OCI-LY7 (cell line): ENCODE measurements around the gene TSPOAP1. TPM values are rescaled to one million over a fixed set of nuclear protein-coding genes. Genes with fewer than 3 reads are reported as not detected.

Experiments
- BruUV-seq: library from RNA; stranded (reverse); fragments of 400-500 nt; replicated peaks from 2 replicates; lab custom pipeline; 2021; lab: Mats Ljungman, UMichigan
- CTCF ChIA-PET: fragments of 300-600 bp; sonication (Branson Sonifier 250); formaldehyde crosslinking; loops from one replicate; lab custom pipeline; 2022; ENCODE audit warnings: antibody characterized with exemption; ENCODE audit not compliant: unreplicated experiment; lab: Charles Lee
- POLR2A ChIA-PET: fragments of 300-600 bp; sonication (Branson Sonifier 250); formaldehyde crosslinking; loops from one replicate; lab custom pipeline; 2022; ENCODE audit warnings: antibody characterized with exemption; lab: Charles Lee
- DNase-seq: peaks from one replicate; pipeline ENCODE4 v3.0.0-alpha.2; 2015; ENCODE audit warnings: low spot score
- H2AFZ ChIP-seq: fragments of 200-600 bp; sonication (generic), shearing (Covaris generic); 2 replicates; pipeline ENCODE4 v1.6.1; 2014; ENCODE audit warnings: mild to moderate bottlenecking, antibody characterized with exemption, low read length, moderate library complexity
- H3K27ac ChIP-seq: fragments of 200-600 bp; sonication (generic); 2 replicates; pipeline ENCODE4 v1.5.1; 2014; ENCODE audit warnings: mixed run types, low read depth, mild to moderate bottlenecking, moderate library complexity, low read length, inconsistent platforms; ENCODE audit not compliant: poor library complexity, severe bottlenecking
- H3K36me3 ChIP-seq: fragments of 200-600 bp; sonication (generic); 2 replicates; pipeline ENCODE4 v1.6.1; 2014; ENCODE audit warnings: mild to moderate bottlenecking, antibody characterized with exemption, low read length, moderate library complexity, mixed read lengths; ENCODE audit not compliant: insufficient read depth
- H3K4me1 ChIP-seq: fragments of 200-600 bp; sonication (generic); 2 replicates; pipeline ENCODE4 v1.5.1; 2014; ENCODE audit warnings: mild to moderate bottlenecking, low read length; ENCODE audit not compliant: insufficient read depth, poor library complexity, severe bottlenecking
- H3K4me2 ChIP-seq: fragments of 200-600 bp; sonication (generic); 2 replicates; pipeline ENCODE4 v1.6.1; 2014; ENCODE audit warnings: mild to moderate bottlenecking, low read length
- H3K4me3 ChIP-seq: fragments of 200-600 bp; sonication (generic); 2 replicates; pipeline ENCODE4 v1.5.1; 2014; ENCODE audit warnings: mild to moderate bottlenecking, low read depth, low read length; ENCODE audit not compliant: poor library complexity, severe bottlenecking
- H3K79me2 ChIP-seq: fragments of 200-600 bp; sonication (generic); 2 replicates; pipeline ENCODE4 v1.6.1; 2016; ENCODE audit warnings: low read depth, mild to moderate bottlenecking, low read length, moderate library complexity, mixed read lengths; ENCODE audit not compliant: insufficient read depth
- H3K9me2 ChIP-seq: fragments of 200-600 bp; sonication (generic); 2 replicates; pipeline ENCODE4 v1.6.1; 2016; ENCODE audit warnings: mild to moderate bottlenecking, low read length, mixed read lengths; ENCODE audit not compliant: insufficient read depth
- H3K9me3 ChIP-seq: fragments of 200-600 bp; sonication (generic); 2 replicates; pipeline ENCODE4 v1.6.1; 2014; ENCODE audit warnings: mild to moderate bottlenecking, mixed run types, low read length, mixed read lengths
- H4K20me1 ChIP-seq: fragments of 200-600 bp; sonication (generic); 2 replicates; pipeline ENCODE4 v1.6.1; 2014; ENCODE audit warnings: mild to moderate bottlenecking, antibody characterized with exemption, low read length, moderate library complexity, mixed read lengths; ENCODE audit not compliant: insufficient read depth
- CTCF ChIP-seq: fragments of 200-600 bp; sonication (generic); conservative IDR thresholded peaks from 2 replicates; pipeline ENCODE4 v1.5.1; 2014; ENCODE audit warnings: mild to moderate bottlenecking, antibody characterized with exemption, low read length, moderate library complexity, mixed read lengths
- EZH2phosphoT487 ChIP-seq: fragments of 200-600 bp; sonication (generic); IDR thresholded peaks from 2 replicates; pipeline ENCODE4 v1.6.1; 2018; ENCODE audit warnings: low read depth, borderline replicate concordance, mild to moderate bottlenecking, mixed run types, antibody characterized with exemption, low read length, moderate library complexity, mixed read lengths
- intact Hi-C: fragments of 100-400 bp; cut with micrococcal nuclease; formaldehyde crosslinking; loops from one replicate; pipeline ENCODE4 v1.10.0; 2022; ENCODE audit not compliant: unreplicated experiment
- total RNA-seq, 2 experiments: library from RNA; depleted of rRNA in 1 of 2; stranded (reverse); fragments of >200 nt in 1 of 2; shearing (Covaris generic) in 1 of 2; gene quantifications; 2 replicates each; pipeline ENCODE4 v1.2.3, GENCODE V29; 2014 to 2022

TSPOAP1 gene
- total RNA-seq, 2 experiments from 2014 or later, result 24.0 to 50.6 TPM

- Histone ChIP-seq H2AFZ (no peak overlapping the region), H3K4me3 (no peak overlapping the region), H3K9me2 (no peaks in the 10 kb centered on the region), H3K79me2 (no peaks in the 10 kb centered on the region), H3K36me3 (no peaks in the 10 kb centered on the region), H3K9me3 (no peaks in the 10 kb centered on the region), H3K27ac (no peak overlapping the region), H3K4me1 (no peaks in the 10 kb centered on the region), H4K20me1 (no peaks in the 10 kb centered on the region), H3K4me2 (no peak overlapping the region)
- BruUV-seq, result no TSS peak
- POLR2A ChIA-PET, result interaction anchor here (0.6 kb wide), 1 partner anchor 302 kb away, joined by 3 read pairs; no protein-coding TSS in a partner anchor
- CTCF ChIA-PET, result no interaction called here
- intact Hi-C loops, result no loop called here
- TF ChIP-seq CTCF (no peak), EZH2phosphoT487 (no peak)
- DNase-seq, result no peak
Observed at GRCh38 chr17:58310511-58311428, 17.8 kb downstream of the TSPOAP1 start.

GRCh38 chr17:58309918-58310259 lies 18.7 kb downstream of the TSPOAP1 start:
- DNase-seq, result no peak
- CTCF ChIA-PET, result no interaction called here
- Histone ChIP-seq H2AFZ (no peak overlapping the region), H3K27ac (no peak overlapping the region), H3K9me2 (no peaks in the 10 kb centered on the region), H3K79me2 (no peaks in the 10 kb centered on the region), H3K4me1 (no peaks in the 10 kb centered on the region), H3K36me3 (no peaks in the 10 kb centered on the region), H3K4me2 (no peak overlapping the region), H3K9me3 (no peaks in the 10 kb centered on the region), H4K20me1 (no peaks in the 10 kb centered on the region), H3K4me3 (no peak overlapping the region)
- TF ChIP-seq EZH2phosphoT487 (no peak), CTCF (no peak)
- no TSS peak for BruUV-seq
- POLR2A ChIA-PET, result no interaction called here
- intact Hi-C loops, result no loop called here
